ENCODE results near the gene TXNDC17. TPM values are rescaled to one million over a fixed set of nuclear protein-coding genes. Genes with fewer than 3 reads are reported as not detected.
A peak's percentile ranks its signal among the peaks of the same experiment; 100 is the strongest.

TXNDC17 gene
- total and polyA plus RNA-seq, 2 of the 13 experiments (the other 11 are each of a cell fraction or from before 2014, with no cell fraction given) = 188 to 266 TPM

DNA sequence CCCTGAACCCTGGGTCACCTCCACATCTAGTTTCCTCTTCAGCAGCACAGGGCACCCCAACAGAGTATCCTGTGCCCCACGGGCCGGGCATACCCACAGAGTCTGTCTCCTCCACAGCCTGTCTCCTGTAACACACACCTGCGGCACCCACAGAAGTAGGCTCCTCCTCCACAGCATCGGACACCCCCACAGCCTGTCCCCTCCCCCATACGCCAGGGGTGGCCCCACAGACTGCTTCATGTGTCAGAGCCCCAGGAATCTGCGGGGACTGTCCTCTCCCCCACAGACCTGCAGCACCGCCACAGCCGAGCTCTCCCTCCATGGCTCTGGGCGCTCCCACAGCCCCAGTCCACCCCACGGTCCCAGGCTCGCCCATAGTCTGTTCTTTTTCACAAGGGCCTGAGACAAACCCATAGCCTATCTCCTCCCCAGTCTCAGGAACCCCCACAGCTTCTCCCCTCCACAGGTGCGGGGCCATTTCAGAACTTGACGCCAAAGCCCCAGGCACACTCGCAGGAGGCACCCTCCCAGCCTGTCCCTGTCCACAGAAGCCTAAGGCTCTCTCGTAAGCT lies 1.8 kb upstream of the TXNDC17 start:
- no peaks in the 10 kb centered on the region for H4K20me1 ChIP-seq (ENCODE audit: insufficient read depth, low read length)
- BruUV-seq (replicated peaks) = no TSS peak
- H3K9me3 ChIP-seq (ENCODE audit: low read length) = no peaks in the 10 kb centered on the region
- DNase-seq (ENCODE audit: low spot score) (no peak), FAIRE-seq (no peak), ATAC-seq (no peak)
- in situ Hi-C loops (cut with HindIII; ENCODE audit: extremely low pct_ligation_motif_present, low pct_unique_long_range_greater_than_20kb) (no loop called here), intact Hi-C loops (cut with micrococcal nuclease; ENCODE audit: unreplicated experiment) (no loop called here)
- peak overlapping the region; percentile 77 to 85 (median 84) for H3K4me3 ChIP-seq (replicated peaks in 1 of 3; ENCODE audit: insufficient read depth in 1 of 3, low read depth in 2 of 3, low read length in 3 of 3)
- H3K36me3 ChIP-seq (replicated peaks in 1 of 2; ENCODE audit: control insufficient read depth in 1 of 2, insufficient read depth in 2 of 2, low read length in 2 of 2) = peaks cover 0 to 6% of the 10 kb centered on the region in 2 experiments; a peak in 4 of 5 replicates
- POLR2A ChIA-PET = interaction anchor here (1.0 to 1.8 kb wide), 2 partner anchors 12 to 43 kb away, joined by 3 to 6 read pairs; partner anchors contain the start of genes C17orf100 and MED31
- TF ChIP-seq YEATS2 (CRISPR knock-in tag; IDR thresholded peaks at IDR 0.05; ENCODE audit: borderline replicate concordance) (no peak), CAMTA2 (CRISPR knock-in tag; IDR thresholded peaks at IDR 0.05; ENCODE audit: borderline replicate concordance) (0 out of 2 replicates have a peak, but pooled peaks have one; percentile 35), HNRNPH1 (optimal IDR thresholded peaks at IDR 0.05; ENCODE audit: low read depth, low read length) (no peak), ZFP90 (CRISPR knock-in tag; IDR thresholded peaks at IDR 0.05; ENCODE audit: borderline replicate concordance) (0 out of 2 replicates have a peak, but pooled peaks have one; percentile 19), ZNF883 (CRISPR knock-in tag; IDR thresholded peaks at IDR 0.05; ENCODE audit: not compliant biosample characterization) (no peak), ZNF20 (CRISPR knock-in tag; IDR thresholded peaks at IDR 0.05) (0 out of 2 replicates have a peak, but pooled peaks have one; percentile 46), SNAI1 (CRISPR knock-in tag; IDR thresholded peaks at IDR 0.05; ENCODE audit: borderline replicate concordance) (0 out of 2 replicates have a peak, but pooled peaks have one; percentile 59), U2AF1 (optimal IDR thresholded peaks at IDR 0.05; ENCODE audit: low read depth, low read length) (no peak)
- TF ChIP-seq, protein P1, sequence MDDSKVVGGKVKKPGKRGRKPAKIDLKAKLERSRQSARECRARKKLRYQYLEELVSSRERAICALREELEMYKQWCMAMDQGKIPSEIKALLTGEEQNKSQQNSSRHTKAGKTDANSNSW (CRISPR knock-in tag; IDR thresholded peaks at IDR 0.05; ENCODE audit: borderline replicate concordance) = no peak
- H3K27ac ChIP-seq (ENCODE audit: extremely low read length, insufficient read depth, low read length) = peak overlapping the region; percentile 95
- H2AFZ ChIP-seq (ENCODE audit: low read length) = no peak overlapping the region
- H3K4me2 ChIP-seq (ENCODE audit: low read depth, low read length) = peak overlapping the region; percentile 93
- peaks cover 35% of the 10 kb centered on the region for H3K79me2 ChIP-seq (ENCODE audit: insufficient read depth, low read length)
- peak overlapping the region; percentile 87 for H3K9ac ChIP-seq (ENCODE audit: insufficient read depth, low read depth, low read length)
- WGBS (ENCODE audit: low lambda C conversion rate) = 38% methylated on average over 13 of the region's 15 CpGs
- CTCF ChIA-PET (ENCODE audit: low intra/inter-chr PET ratio, low total read pairs) = no interaction called here
- H3K4me1 ChIP-seq (ENCODE audit: insufficient read depth, low read length) = peaks cover 29% of the 10 kb centered on the region
- no peaks in the 10 kb centered on the region for H3K27me3 ChIP-seq (ENCODE audit: control insufficient read depth in 1 of 2, insufficient read depth in 2 of 2, low read length in 2 of 2)

Measured in HepG2 (cell line).